ENCODE results near the gene IKBKG. TPM values are rescaled to one million over a fixed set of nuclear protein-coding genes. Genes with fewer than 3 reads are reported as not detected.
"Not testable (repeated sequence)": the region's sequence is repeated elsewhere in the genome, so short reads cannot be mapped to it uniquely, and the experiment has no call there.

Gene IKBKG, protein sequence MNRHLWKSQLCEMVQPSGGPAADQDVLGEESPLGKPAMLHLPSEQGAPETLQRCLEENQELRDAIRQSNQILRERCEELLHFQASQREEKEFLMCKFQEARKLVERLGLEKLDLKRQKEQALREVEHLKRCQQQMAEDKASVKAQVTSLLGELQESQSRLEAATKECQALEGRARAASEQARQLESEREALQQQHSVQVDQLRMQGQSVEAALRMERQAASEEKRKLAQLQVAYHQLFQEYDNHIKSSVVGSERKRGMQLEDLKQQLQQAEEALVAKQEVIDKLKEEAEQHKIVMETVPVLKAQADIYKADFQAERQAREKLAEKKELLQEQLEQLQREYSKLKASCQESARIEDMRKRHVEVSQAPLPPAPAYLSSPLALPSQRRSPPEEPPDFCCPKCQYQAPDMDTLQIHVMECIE
- 15.1 to 19.9 TPM (median 16.5 TPM) in 3 replicates for polyA plus RNA-seq
- polyA plus RNA-seq (2011; ENCODE audit: low read depth): 8.9 TPM
- polyA plus RNA-seq (2011; cell fraction: cytosol; rRNA removed): 9.4 and 17.4 TPM in 2 replicates
- 32.4 and 38.6 TPM in 2 replicates for polyA plus RNA-seq (2011; cell fraction: nucleus; rRNA removed)
- polyA plus RNA-seq (2012; ENCODE audit: low replicate concordance): 14.6 and 21.4 TPM in 2 replicates
- 6.8 to 11.7 TPM (median 7.6 TPM) in 3 replicates for polyA minus RNA-seq
- 13.8 TPM for polyA minus RNA-seq (2011; cell fraction: cytosol; rRNA and poly(A)+ RNA removed)
- polyA minus RNA-seq (2011; cell fraction: nucleus; rRNA and poly(A)+ RNA removed): 10.9 and 12.6 TPM in 2 replicates

DNA sequence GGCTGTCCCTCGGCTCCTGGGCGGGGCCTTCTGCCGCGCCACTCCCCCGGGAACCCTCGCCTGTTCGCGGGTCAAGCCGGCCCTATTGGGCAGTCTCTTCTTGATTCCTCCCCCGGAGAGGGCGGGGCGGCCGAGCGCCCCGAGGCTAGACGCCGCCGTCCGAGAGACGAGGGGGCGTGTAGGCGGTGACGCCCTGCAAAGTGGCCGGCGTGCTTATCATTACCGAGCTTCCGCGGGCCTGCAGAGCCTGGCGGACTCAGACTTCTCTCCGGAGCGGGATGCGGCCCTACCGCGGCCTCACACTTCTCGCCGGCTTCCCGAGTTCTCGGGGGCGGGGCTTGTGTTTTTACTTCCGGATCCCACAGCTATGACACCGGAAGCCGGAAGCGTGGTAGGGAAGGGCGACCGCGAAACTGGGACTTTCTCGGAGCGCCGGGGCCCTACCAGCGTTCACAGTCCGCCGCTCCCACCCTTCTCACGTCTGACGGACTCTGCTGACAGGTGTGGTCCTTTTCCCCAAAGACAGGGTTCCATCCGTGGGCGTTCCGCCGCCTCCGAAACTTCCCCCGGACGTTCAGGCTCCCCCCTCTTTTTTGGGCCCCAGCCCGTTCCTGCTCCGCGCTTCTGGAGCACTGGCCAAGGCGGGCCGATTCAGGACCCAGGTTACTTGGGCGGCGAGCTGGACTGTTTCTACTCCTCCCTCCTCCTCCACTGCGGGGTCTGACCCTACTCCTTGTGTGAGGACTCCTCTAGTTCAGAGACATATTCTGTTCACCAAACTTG lies at the start of gene IKBKG:
Gene IKBKG (plus strand): TSS at position 376 of the 783 bp plus-strand sequence. CDS start 4,383 bp downstream, outside the sequence.
- Histone ChIP-seq H3K4me2 (ENCODE audit: control insufficient read depth, extremely low read depth, insufficient read depth, low read depth, low read length) (peak within 1 kb of the TSS; percentile 83), H3K4me3 (ENCODE audit: control insufficient read depth in 2 of 3, extremely low read depth in 1 of 3, insufficient read depth in 2 of 3, low read depth in 1 of 3, low read length in 3 of 3) (peak within 1 kb of the TSS; percentile 63 to 82 (median 79)), H3K36me3 (ENCODE audit: control insufficient read depth in 2 of 2, extremely low read depth in 1 of 2, insufficient read depth in 2 of 2, low read length in 2 of 2) (peaks cover 3 to 4% of the 10 kb centered on the region in 2 experiments), H3K4me1 (ENCODE audit: control insufficient read depth, extremely low read depth, insufficient read depth, low read length) (peaks cover 22% of the 10 kb centered on the region), H3K9ac (ENCODE audit: control insufficient read depth, extremely low read depth, insufficient read depth, low read length) (peak within 1 kb of the TSS; percentile 90), H3K9me3 (ENCODE audit: control insufficient read depth, low read depth, low read length) (no peaks in the 10 kb centered on the region), H3K27ac (ENCODE audit: control insufficient read depth, insufficient read depth, low read length) (peak within 1 kb of the TSS; percentile 90), H2AFZ (ENCODE audit: control insufficient read depth, low read length) (peak within 1 kb of the TSS; percentile 49), H4K20me1 (ENCODE audit: control insufficient read depth, extremely low read depth, insufficient read depth, low read length) (peaks cover 3% of the 10 kb centered on the region), H3K27me3 (ENCODE audit: control insufficient read depth, extremely low read depth, insufficient read depth, low read length) (no peaks in the 10 kb centered on the region), H3K79me2 (ENCODE audit: control insufficient read depth, insufficient read depth, low read length) (peaks cover 48% of the 10 kb centered on the region), H3K9me1 (ENCODE audit: control insufficient read depth, extremely low read depth, insufficient read depth, low read length) (no peaks in the 10 kb centered on the region)
- dilution Hi-C loops (cut with MboI; ENCODE audit: extremely low pct_ligation_motif_present, low sequenced_read_pairs): no loop called here
- DNase-seq (ENCODE audit: low read depth, low spot score): no peak
- TF ChIP-seq, protein P1, sequence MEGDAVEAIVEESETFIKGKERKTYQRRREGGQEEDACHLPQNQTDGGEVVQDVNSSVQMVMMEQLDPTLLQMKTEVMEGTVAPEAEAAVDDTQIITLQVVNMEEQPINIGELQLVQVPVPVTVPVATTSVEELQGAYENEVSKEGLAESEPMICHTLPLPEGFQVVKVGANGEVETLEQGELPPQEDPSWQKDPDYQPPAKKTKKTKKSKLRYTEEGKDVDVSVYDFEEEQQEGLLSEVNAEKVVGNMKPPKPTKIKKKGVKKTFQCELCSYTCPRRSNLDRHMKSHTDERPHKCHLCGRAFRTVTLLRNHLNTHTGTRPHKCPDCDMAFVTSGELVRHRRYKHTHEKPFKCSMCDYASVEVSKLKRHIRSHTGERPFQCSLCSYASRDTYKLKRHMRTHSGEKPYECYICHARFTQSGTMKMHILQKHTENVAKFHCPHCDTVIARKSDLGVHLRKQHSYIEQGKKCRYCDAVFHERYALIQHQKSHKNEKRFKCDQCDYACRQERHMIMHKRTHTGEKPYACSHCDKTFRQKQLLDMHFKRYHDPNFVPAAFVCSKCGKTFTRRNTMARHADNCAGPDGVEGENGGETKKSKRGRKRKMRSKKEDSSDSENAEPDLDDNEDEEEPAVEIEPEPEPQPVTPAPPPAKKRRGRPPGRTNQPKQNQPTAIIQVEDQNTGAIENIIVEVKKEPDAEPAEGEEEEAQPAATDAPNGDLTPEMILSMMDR (optimal IDR thresholded peaks at IDR 0.05 in 1 of 3, IDR thresholded peaks at IDR 0.05 in 1 of 3, conservative IDR thresholded peaks at IDR 0.05 in 1 of 3; ENCODE audit: extremely low read depth in 1 of 3, insufficient read depth in 2 of 3, low read length in 3 of 3): no peak
- TF ChIP-seq EZH2 (IDR thresholded peaks at IDR 0.05; ENCODE audit: low read length): no peak
- no peak for FAIRE-seq

DNA sequence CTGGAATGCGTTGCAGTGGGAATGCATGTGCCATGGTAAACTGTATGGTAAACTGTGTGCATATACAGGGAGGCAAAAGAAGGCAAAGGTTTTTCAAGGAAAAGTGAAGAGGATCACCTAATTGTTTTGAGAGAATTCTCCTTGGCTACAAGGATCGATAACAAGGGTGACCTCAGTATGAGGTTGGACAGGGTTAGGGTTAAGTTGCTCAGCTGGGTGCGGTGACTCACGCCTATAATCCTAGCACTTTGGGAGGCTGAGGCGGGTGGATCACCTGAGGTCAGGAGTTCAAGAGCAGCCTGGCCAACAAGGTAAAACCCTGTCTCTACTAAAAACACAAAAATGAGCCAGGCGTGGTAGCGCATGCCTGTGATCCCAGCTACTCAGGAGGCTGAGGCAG lies 46.0 kb upstream of the IKBKG start:
- H3K4me3 ChIP-seq (ENCODE audit: control insufficient read depth in 2 of 3, extremely low read depth in 1 of 3, insufficient read depth in 2 of 3, low read depth in 1 of 3, low read length in 3 of 3); H3K27ac ChIP-seq (ENCODE audit: control insufficient read depth, insufficient read depth, low read length); H3K9ac ChIP-seq (ENCODE audit: control insufficient read depth, extremely low read depth, insufficient read depth, low read length); H3K79me2 ChIP-seq (ENCODE audit: control insufficient read depth, insufficient read depth, low read length); DNase-seq (ENCODE audit: low read depth, low spot score); H3K4me2 ChIP-seq (ENCODE audit: control insufficient read depth, extremely low read depth, insufficient read depth, low read depth, low read length); H3K27me3 ChIP-seq (ENCODE audit: control insufficient read depth, extremely low read depth, insufficient read depth, low read length); H3K9me1 ChIP-seq (ENCODE audit: control insufficient read depth, extremely low read depth, insufficient read depth, low read length); H4K20me1 ChIP-seq (ENCODE audit: control insufficient read depth, extremely low read depth, insufficient read depth, low read length); H3K4me1 ChIP-seq (ENCODE audit: control insufficient read depth, extremely low read depth, insufficient read depth, low read length); H3K9me3 ChIP-seq (ENCODE audit: control insufficient read depth, low read depth, low read length); H3K36me3 ChIP-seq (ENCODE audit: control insufficient read depth in 2 of 2, extremely low read depth in 1 of 2, insufficient read depth in 2 of 2, low read length in 2 of 2); H2AFZ ChIP-seq (ENCODE audit: control insufficient read depth, low read length); dilution Hi-C loops (cut with MboI; ENCODE audit: extremely low pct_ligation_motif_present, low sequenced_read_pairs); FAIRE-seq: not testable (repeated sequence)
